ENCODE data around the gene TRIM37. TPM values are rescaled to one million over a fixed set of nuclear protein-coding genes. Genes with fewer than 3 reads are reported as not detected.

The TRIM37 gene
- total RNA-seq, 1 experiment from 2014 or later = 23.4 TPM

GRCh38 chr17:58947411-58947810, 159.3 kb downstream of the TRIM37 start:
- no peak for DNase-seq (ENCODE audit: low read depth)

GRCh38 chr17:58944166-58944565, 162.5 kb downstream of the TRIM37 start:
- no peak for DNase-seq (ENCODE audit: low read depth)

GRCh38 chr17:58936295-58936694, 170.4 kb downstream of the TRIM37 start:
- DNase-seq (ENCODE audit: low read depth) = no peak

GRCh38 chr17:58932956-58933355, 173.7 kb downstream of the TRIM37 start:
- DNase-seq (ENCODE audit: low read depth) = no peak

Small RNA genes lying within 50 kb of the gene (small RNA-seq; reads per million reads assigned to genes)
- gene MIR301A (8.7 reads per million, percentile 91 among the genes with 10 or more reads in this experiment), gene MIR454 (4.5 reads per million, percentile 88 among the genes with 10 or more reads in this experiment), gene RN7SL716P (not detected), gene RNU2-58P (0.43 reads per million, percentile 49 among the genes with 10 or more reads in this experiment)

Other genes starting within 250 kb of the TRIM37 start
- 109 and 123 TPM in 2 replicates for gene SKA2, start 48.3 kb upstream of the TRIM37 start, total RNA-seq (2014; rRNA removed; shearing (Covaris generic))
- gene PRR11, start 48.9 kb upstream of the TRIM37 start, total RNA-seq (2014; rRNA removed; shearing (Covaris generic)) = 28.2 and 44.1 TPM in 2 replicates
- gene SMG8, start 103.2 kb upstream of the TRIM37 start, total RNA-seq (2014; rRNA removed; shearing (Covaris generic)) = 22.1 and 22.2 TPM in 2 replicates
- 0.77 and 1.5 TPM in 2 replicates for gene GDPD1, start 113.6 kb upstream of the TRIM37 start, total RNA-seq (2014; rRNA removed; shearing (Covaris generic))
- 0.60 and 1.1 TPM in 2 replicates for gene YPEL2, start 224.8 kb upstream of the TRIM37 start, total RNA-seq (2014; rRNA removed; shearing (Covaris generic))

Measured in HT1080 (cell line).